Testis (tissue), 3 donors: ENCODE measurements around the gene CFAP77. TPM values are rescaled to one million over a fixed set of nuclear protein-coding genes. Genes with fewer than 3 reads are reported as not detected.

Experiments
- DNase-seq: peaks from one replicate; pipeline ENCODE4 v3.0.0-alpha.2; 2019
- H3K27ac ChIP-seq, 2 donors: fragments of 200-600 bp; sonication (generic); one replicate each; pipeline ENCODE4 v1.5.1; 2019
- H3K27me3 ChIP-seq: fragments of 200-600 bp; sonication (generic); one replicate; pipeline ENCODE4 v1.5.1; 2019
- H3K36me3 ChIP-seq: fragments of 200-600 bp; sonication (generic); one replicate; pipeline ENCODE4 v1.5.1; 2017; ENCODE audit warnings: low read depth; ENCODE audit errors: missing control alignments
- H3K4me1 ChIP-seq: fragments of 200-600 bp; sonication (generic); one replicate; pipeline ENCODE4 v1.5.1; 2019
- H3K4me3 ChIP-seq, 2 donors: fragments of 200-600 bp; sonication (generic); one replicate each; pipeline ENCODE4 v1.5.1; 2017 to 2019
- H3K9me3 ChIP-seq: fragments of 200-600 bp; sonication (generic); one replicate; pipeline ENCODE4 v1.5.1; 2017
- POLR2A ChIP-seq: fragments of 450-650 bp; IDR thresholded peaks from one replicate; pipeline ENCODE4 v1.6.1; 2017; ENCODE audit warnings: antibody characterized with exemption, mild to moderate bottlenecking, moderate library complexity
- WGBS, 2 donors: methylation state at CpG; one replicate each; pipeline ENCODE4 v1.1.5; 2018; 5-methylcytosine and 5-hydroxymethylcytosine counted together
- intact Hi-C: fragments of 100-400 bp; cut with DNase I; formaldehyde crosslinking; loops from one replicate; pipeline ENCODE4 v1.15.1; 2023; ENCODE audit warnings: low total_unique reads
- polyA plus RNA-seq: library from polyadenylated mRNA; stranded (reverse); fragments of 350-450 nt; fragmentation: Illumina TruSeq; extraction: RNeasy Lipid Tissue Mini Kit (QIAGEN cat#74804); gene quantifications from one replicate; pipeline ENCODE4 v1.2.3, GENCODE V29; 2014; ENCODE audit warnings: low read depth, low replicate concordance; ENCODE audit not compliant: insufficient read depth
- total RNA-seq, 2 donors: library from RNA; depleted of rRNA; stranded (reverse); fragments of >200 nt; gene quantifications; one replicate each; pipeline ENCODE4 v1.2.3, GENCODE V29; 2016
- TF ChIP-seq, protein P1 (sequence below), 3 experiments: fragments of 450-650 bp in 2 of 3; fragments of 200-600 bp in 1 of 3; sonication (generic) in 1 of 3; IDR thresholded peaks; one replicate each; pipeline ENCODE4 v1.5.1; 2016 to 2019; ENCODE audit warnings: antibody characterized with exemption in 3 of 3, mild to moderate bottlenecking in 2 of 3, moderate library complexity in 1 of 3

CFAP77 gene
- total and polyA plus RNA-seq, 3 donors from 2014 or later = 13.6 to 36.2 (median 20.9) TPM

DNA sequence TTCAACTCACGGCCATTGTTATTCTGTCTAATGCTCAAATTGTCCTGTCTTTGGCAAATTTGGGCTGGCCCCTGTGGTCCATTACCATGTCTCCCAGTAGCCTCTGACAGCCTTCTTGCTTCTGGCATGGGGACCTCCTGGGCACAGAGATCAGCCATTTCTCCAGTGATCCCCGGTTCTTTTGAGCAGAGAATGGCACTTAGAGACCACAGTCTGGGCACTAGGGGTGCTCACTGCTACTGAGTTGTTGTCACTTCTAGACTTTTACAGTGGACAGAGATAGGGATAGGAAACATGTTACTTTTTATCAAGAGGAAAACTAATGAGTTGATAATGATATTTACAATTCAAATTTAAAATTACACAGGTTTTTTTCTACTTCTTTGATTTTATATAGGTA, 124.8 kb downstream of the CFAP77 start:
- no peak overlapping the region for H3K4me3 ChIP-seq
- H3K27ac ChIP-seq = no peak overlapping the region
- H3K9me3 ChIP-seq = no peaks in the 10 kb centered on the region
- no peaks in the 10 kb centered on the region for H3K36me3 ChIP-seq
- no peaks in the 10 kb centered on the region for H3K27me3 ChIP-seq
- no peak for DNase-seq
- no peaks in the 10 kb centered on the region for H3K4me1 ChIP-seq
- WGBS, 2 donors = 91 to 93% methylated on average over 2 of the region's 2 CpGs
- TF ChIP-seq, protein P1, sequence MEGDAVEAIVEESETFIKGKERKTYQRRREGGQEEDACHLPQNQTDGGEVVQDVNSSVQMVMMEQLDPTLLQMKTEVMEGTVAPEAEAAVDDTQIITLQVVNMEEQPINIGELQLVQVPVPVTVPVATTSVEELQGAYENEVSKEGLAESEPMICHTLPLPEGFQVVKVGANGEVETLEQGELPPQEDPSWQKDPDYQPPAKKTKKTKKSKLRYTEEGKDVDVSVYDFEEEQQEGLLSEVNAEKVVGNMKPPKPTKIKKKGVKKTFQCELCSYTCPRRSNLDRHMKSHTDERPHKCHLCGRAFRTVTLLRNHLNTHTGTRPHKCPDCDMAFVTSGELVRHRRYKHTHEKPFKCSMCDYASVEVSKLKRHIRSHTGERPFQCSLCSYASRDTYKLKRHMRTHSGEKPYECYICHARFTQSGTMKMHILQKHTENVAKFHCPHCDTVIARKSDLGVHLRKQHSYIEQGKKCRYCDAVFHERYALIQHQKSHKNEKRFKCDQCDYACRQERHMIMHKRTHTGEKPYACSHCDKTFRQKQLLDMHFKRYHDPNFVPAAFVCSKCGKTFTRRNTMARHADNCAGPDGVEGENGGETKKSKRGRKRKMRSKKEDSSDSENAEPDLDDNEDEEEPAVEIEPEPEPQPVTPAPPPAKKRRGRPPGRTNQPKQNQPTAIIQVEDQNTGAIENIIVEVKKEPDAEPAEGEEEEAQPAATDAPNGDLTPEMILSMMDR (IDR thresholded peaks at IDR 0.05) = no peak
- TF ChIP-seq POLR2A = no peak
- intact Hi-C loops = no loop called here

DNA sequence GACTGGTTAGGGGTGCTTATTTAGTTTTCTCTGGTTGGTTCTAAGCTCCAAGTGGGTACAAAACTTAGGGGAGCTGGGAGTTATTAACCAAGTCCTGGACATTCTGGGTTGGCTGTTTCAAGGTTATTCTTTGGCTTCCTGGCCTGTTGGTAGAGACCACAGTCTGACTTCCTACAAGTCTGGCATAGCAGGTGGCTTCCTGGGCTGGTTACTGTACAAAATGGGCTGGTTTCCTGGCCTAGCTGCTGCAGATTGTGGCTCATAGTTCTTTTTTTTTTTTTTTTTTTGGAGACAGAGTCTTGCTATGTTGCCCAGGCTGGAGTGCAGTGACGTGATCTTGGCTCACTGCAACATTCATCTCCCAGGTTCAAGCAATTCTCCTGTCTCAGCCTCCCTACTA, 126.1 kb downstream of the CFAP77 start:
- Histone ChIP-seq H3K4me3 (no peak overlapping the region), H3K4me1 (no peaks in the 10 kb centered on the region), H3K36me3 (no peaks in the 10 kb centered on the region), H3K27me3 (no peaks in the 10 kb centered on the region), H3K9me3 (no peaks in the 10 kb centered on the region), H3K27ac (no peak overlapping the region)
- intact Hi-C loops = no loop called here
- WGBS, 2 donors = 100% methylated on average over 1 of the region's 1 CpG
- TF ChIP-seq POLR2A = no peak
- TF ChIP-seq, protein P1 (IDR thresholded peaks at IDR 0.05) = no peak
- DNase-seq = no peak

DNA sequence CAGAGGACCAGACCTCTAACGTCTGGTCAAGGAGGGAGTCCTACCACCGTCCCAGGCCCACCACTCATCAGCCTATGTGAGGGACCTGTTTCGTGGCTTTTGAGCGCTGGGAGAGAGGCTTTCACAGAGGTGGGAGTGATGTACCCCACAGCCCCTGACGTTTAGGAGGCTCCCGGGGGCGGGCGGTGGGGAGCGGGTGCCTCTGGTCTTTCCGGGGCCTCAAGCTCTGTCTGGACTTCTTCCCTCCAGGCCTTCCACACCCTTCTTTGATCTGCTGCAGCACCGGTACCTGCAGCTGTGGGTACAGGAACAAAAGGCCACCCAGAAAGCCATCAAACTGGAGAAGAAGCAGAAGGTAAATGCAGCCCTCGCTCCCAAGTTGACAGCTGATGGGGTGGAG, 127.3 kb downstream of the CFAP77 start:
- H3K27me3 ChIP-seq = no peaks in the 10 kb centered on the region
- H3K36me3 ChIP-seq = no peaks in the 10 kb centered on the region
- DNase-seq = no peak
- intact Hi-C loops = no loop called here
- 81 to 89% methylated on average over 9 to 12 of the region's 12 CpGs for WGBS, 2 donors
- TF ChIP-seq, protein P1 (IDR thresholded peaks at IDR 0.05) = no peak
- no peak for TF ChIP-seq POLR2A
- no peaks in the 10 kb centered on the region for H3K4me1 ChIP-seq
- H3K27ac ChIP-seq = no peak overlapping the region
- H3K4me3 ChIP-seq = no peak overlapping the region
- H3K9me3 ChIP-seq = no peaks in the 10 kb centered on the region

DNA sequence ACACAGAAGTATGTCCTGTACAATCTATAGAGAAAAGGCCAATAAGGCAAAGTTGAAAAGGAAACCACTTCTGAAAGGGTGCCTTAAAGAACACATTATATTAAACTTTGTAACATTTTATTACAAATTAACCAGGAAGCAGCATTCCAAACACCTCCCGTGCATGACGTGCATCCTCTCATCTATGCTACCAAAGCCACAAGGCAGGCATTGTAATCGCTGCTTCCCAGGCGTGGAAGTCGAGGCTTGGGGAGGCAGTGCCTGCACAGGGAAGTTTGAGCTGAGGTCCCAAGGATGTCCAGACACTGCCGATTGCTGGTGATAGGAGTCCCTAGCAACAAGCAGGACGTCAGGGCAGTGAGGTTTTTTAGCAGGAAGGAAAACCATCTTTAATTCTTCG, 128.1 kb downstream of the CFAP77 start:
- intact Hi-C loops = no loop called here
- DNase-seq = peak; percentile 78
- Histone ChIP-seq H3K4me3 (no peak overlapping the region), H3K27ac (no peak overlapping the region), H3K4me1 (no peaks in the 10 kb centered on the region), H3K27me3 (no peaks in the 10 kb centered on the region), H3K36me3 (no peaks in the 10 kb centered on the region), H3K9me3 (no peaks in the 10 kb centered on the region)
- TF ChIP-seq, protein P1 (IDR thresholded peaks at IDR 0.05) = no peak
- no peak for TF ChIP-seq POLR2A
- 59 to 66% methylated on average over 8 of the region's 8 CpGs for whole genome bisulfite sequencing, 2 donors

DNA sequence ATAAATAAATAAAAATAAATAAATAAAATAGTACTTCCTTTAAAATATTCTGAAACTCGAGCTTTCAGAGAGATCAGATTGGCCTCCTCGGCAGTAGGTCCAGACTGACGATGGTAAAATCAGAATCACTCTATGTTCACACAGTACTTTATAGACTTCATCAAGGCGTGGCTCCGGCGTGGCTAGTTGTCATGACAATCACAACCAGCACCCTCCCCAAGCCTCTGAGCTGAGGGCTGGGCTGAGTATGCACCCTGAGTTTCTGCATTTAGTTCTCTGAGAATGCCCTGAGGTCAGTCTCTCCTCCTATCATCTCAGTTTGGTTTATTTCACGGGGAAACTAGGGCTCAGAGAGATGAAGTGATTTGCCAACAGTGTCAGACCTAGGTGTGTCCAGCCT, 129.1 kb downstream of the CFAP77 start:
- no peak for TF ChIP-seq POLR2A
- TF ChIP-seq, protein P1 (IDR thresholded peaks at IDR 0.05) = no peak
- Histone ChIP-seq H3K4me3 (no peak overlapping the region), H3K36me3 (no peaks in the 10 kb centered on the region), H3K9me3 (no peaks in the 10 kb centered on the region), H3K27me3 (no peaks in the 10 kb centered on the region), H3K4me1 (no peaks in the 10 kb centered on the region), H3K27ac (no peak overlapping the region)
- DNase-seq = no peak
- intact Hi-C loops = no loop called here
- WGBS, 2 donors = 87 to 93% methylated on average over 7 of the region's 7 CpGs
